RPMI7951 (cell line): ENCODE results near the gene CRYBG2. TPM values are rescaled to one million over a fixed set of nuclear protein-coding genes. Genes with fewer than 3 reads are reported as not detected.
"Not testable (repeated sequence)": the region's sequence is repeated elsewhere in the genome, so short reads cannot be mapped to it uniquely, and the experiment has no call there.

Experiments used
- DNase-seq: peaks from one replicate; pipeline ENCODE4 v3.0.0-alpha.2; 2012; ENCODE audit warnings: low read depth
- total RNA-seq: library from RNA; depleted of rRNA; stranded (reverse); fragments of >200 nt; shearing (Covaris generic); gene quantifications from 2 replicates; pipeline ENCODE4 v1.2.3, GENCODE V29; 2014

Gene CRYBG2
- total RNA-seq, 1 experiment from 2014 or later, result not detected

GRCh38 chr1:26295194-26296138 is 58.5 kb downstream of the CRYBG2 start:
- no peak for DNase-seq

- DNase-seq, result no peak
Observed at GRCh38 chr1:26293911-26294463, 59.9 kb downstream of the CRYBG2 start.

GRCh38 chr1:26292735-26293134 is 61.2 kb downstream of the CRYBG2 start:
- not testable (repeated sequence) for DNase-seq

GRCh38 chr1:26291939-26292338 is 62.0 kb downstream of the CRYBG2 start:
- DNase-seq, result no peak

- no peak for DNase-seq
Observed at GRCh38 chr1:26291433-26291832, 62.5 kb downstream of the CRYBG2 start.

GRCh38 chr1:26290882-26291261 is 63.1 kb downstream of the CRYBG2 start:
- DNase-seq, result no peak

GRCh38 chr1:26290122-26290881 is 63.6 kb downstream of the CRYBG2 start:
- no peak for DNase-seq

- DNase-seq, result no peak
Observed at GRCh38 chr1:26289158-26290059, 64.5 kb downstream of the CRYBG2 start.

GRCh38 chr1:26288311-26288941 is 65.5 kb downstream of the CRYBG2 start:
- no peak for DNase-seq

- no peak for DNase-seq
Observed at GRCh38 chr1:26287811-26288210, 66.1 kb downstream of the CRYBG2 start.

GRCh38 chr1:26287033-26287711 is 66.8 kb downstream of the CRYBG2 start:
- DNase-seq, result peak; percentile 20

GRCh38 chr1:26286064-26286416 is 67.9 kb downstream of the CRYBG2 start:
- no peak for DNase-seq

- DNase-seq, result peak; percentile 25
Observed at GRCh38 chr1:26285366-26286063, 68.4 kb downstream of the CRYBG2 start.

- DNase-seq, result peak; percentile 96
Observed at GRCh38 chr1:26284597-26285347, 69.2 kb downstream of the CRYBG2 start.

- DNase-seq, result no peak
Observed at GRCh38 chr1:26283871-26284596, 69.9 kb downstream of the CRYBG2 start.

GRCh38 chr1:26283279-26283853 is 70.6 kb downstream of the CRYBG2 start:
- DNase-seq, result no peak

- DNase-seq, result no peak
Observed at GRCh38 chr1:26282401-26282918, 71.5 kb downstream of the CRYBG2 start.

- DNase-seq, result peak; percentile 38
Observed at GRCh38 chr1:26281971-26282370, 72.0 kb downstream of the CRYBG2 start.
